ENCODE data around the gene TMEM120A. TPM values are rescaled to one million over a fixed set of nuclear protein-coding genes. Genes with fewer than 3 reads are reported as not detected.

TMEM120A gene
- total and polyA plus RNA-seq, 12 donors = 132 to 220 (median 152) TPM

- no peak for TF ChIP-seq CTCF (IDR thresholded peaks at IDR 0.05)
- 94% methylated on average over 9 of the region's 9 CpGs for WGBS, 2 donors
- Histone ChIP-seq H3K36me3 (peaks cover 0 to 68% (median 9%) of the 10 kb centered on the region in 9 donors), H3K4me3 (no peak overlapping the region), H3K27ac (no peak overlapping the region), H3K27me3 (no peaks in the 10 kb centered on the region), H3K9me3 (no peaks in the 10 kb centered on the region), H3K4me1 (peaks cover 18 to 42% (median 28%) of the 10 kb centered on the region in 9 donors)
- intact Hi-C loops (cut with DNase I) = no loop called here
- ATAC-seq (no peak), DNase-seq (no peak)
These were observed 35.4 kb downstream of the TMEM120A start for GRCh38 chr7:75958802-75959543.

- no peaks in the 10 kb centered on the region for H3K9me3 ChIP-seq
- intact Hi-C loops (cut with DNase I) = no loop called here
- whole genome bisulfite sequencing, 2 donors = 79 to 85% methylated on average over 16 of the region's 16 CpGs
- H3K27me3 ChIP-seq = no peaks in the 10 kb centered on the region
- DNase-seq (no peak), ATAC-seq (peak in 6 of 8 donors; percentile 17 to 50 (median 32))
- peaks cover 0 to 74% (median 9%) of the 10 kb centered on the region in 9 donors for H3K36me3 ChIP-seq
- H3K4me3 ChIP-seq = no peak overlapping the region
- no peak for TF ChIP-seq CTCF (IDR thresholded peaks at IDR 0.05)
- H3K27ac ChIP-seq = peak overlapping the region in 1 of 10 donors; percentile 51
- peaks cover 5 to 32% (median 12%) of the 10 kb centered on the region in 9 donors for H3K4me1 ChIP-seq
These were observed 37.2 kb downstream of the TMEM120A start for GRCh38 chr7:75957021-75957736.

- Histone ChIP-seq H3K27me3 (no peaks in the 10 kb centered on the region), H3K4me3 (no peak overlapping the region), H3K4me1 (peaks cover 0 to 35% (median 13%) of the 10 kb centered on the region in 9 donors), H3K27ac (no peak overlapping the region), H3K36me3 (peaks cover 0 to 71% (median 9%) of the 10 kb centered on the region in 9 donors), H3K9me3 (no peaks in the 10 kb centered on the region)
- intact Hi-C loops (cut with DNase I) = no loop called here
- WGBS, 2 donors = 93 to 96% methylated on average over 12 of the region's 12 CpGs
- no peak for DNase-seq
- ATAC-seq = no peak
- no peak for TF ChIP-seq CTCF (IDR thresholded peaks at IDR 0.05)
These were observed 39.0 kb downstream of the TMEM120A start for GRCh38 chr7:75955331-75955955.

- no peak for ATAC-seq
- 90 to 91% methylated on average over 11 of the region's 11 CpGs for WGBS, 2 donors
- intact Hi-C loops (cut with DNase I) = loop anchor here in 2 of 10 donors (5.0 kb wide), 2 partner anchors 37 to 38 kb away; partner anchors contain the start of genes POR (in 1 of the 2) and TMEM120A (in 1 of the 2)
- Histone ChIP-seq H3K9me3 (no peaks in the 10 kb centered on the region), H3K4me3 (no peak overlapping the region), H3K27ac (peak overlapping the region in 1 of 10 donors; percentile 87), H3K36me3 (peaks cover 0 to 56% (median 9%) of the 10 kb centered on the region in 9 donors), H3K27me3 (no peaks in the 10 kb centered on the region), H3K4me1 (peaks cover 0 to 47% (median 19%) of the 10 kb centered on the region in 9 donors)
- no peak for DNase-seq
- no peak for TF ChIP-seq CTCF (IDR thresholded peaks at IDR 0.05)
These were observed 40.5 kb downstream of the TMEM120A start for GRCh38 chr7:75953931-75954330.

Data from heart right ventricle (tissue), 16 donors.